ENCODE data around the gene SHD.
"Not testable (repeated sequence)": the region's sequence is repeated elsewhere in the genome, so short reads cannot be mapped to it uniquely, and the experiment has no call there.

DNA sequence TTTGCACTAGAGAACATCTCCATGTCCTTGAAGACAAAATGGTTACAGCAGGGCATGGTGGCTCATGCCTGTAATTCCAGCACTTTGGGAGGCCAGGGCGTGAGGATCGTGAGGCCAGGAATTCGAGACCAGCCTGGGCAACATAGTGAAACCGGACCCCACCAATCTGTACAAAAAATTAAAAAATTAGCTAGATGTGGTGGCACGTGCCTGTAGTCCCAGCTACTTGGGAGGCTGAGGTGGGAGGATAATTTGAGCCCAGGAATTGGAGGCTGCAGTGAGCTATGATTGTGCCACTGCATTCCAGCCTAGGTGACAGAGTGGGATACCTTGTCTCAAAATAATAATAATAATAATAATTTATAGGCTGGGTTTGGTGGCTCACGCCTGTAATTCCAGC lies 48.8 kb upstream of the SHD start:
- TF ChIP-seq EZH2 (IDR thresholded peaks at IDR 0.05; ENCODE audit: borderline replicate concordance); EZH2phosphoT487 (IDR thresholded peaks at IDR 0.05; ENCODE audit: low read depth, severe bottlenecking, unreplicated experiment): not testable (repeated sequence)
- TF ChIP-seq, protein P1, sequence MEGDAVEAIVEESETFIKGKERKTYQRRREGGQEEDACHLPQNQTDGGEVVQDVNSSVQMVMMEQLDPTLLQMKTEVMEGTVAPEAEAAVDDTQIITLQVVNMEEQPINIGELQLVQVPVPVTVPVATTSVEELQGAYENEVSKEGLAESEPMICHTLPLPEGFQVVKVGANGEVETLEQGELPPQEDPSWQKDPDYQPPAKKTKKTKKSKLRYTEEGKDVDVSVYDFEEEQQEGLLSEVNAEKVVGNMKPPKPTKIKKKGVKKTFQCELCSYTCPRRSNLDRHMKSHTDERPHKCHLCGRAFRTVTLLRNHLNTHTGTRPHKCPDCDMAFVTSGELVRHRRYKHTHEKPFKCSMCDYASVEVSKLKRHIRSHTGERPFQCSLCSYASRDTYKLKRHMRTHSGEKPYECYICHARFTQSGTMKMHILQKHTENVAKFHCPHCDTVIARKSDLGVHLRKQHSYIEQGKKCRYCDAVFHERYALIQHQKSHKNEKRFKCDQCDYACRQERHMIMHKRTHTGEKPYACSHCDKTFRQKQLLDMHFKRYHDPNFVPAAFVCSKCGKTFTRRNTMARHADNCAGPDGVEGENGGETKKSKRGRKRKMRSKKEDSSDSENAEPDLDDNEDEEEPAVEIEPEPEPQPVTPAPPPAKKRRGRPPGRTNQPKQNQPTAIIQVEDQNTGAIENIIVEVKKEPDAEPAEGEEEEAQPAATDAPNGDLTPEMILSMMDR (IDR thresholded peaks at IDR 0.05; ENCODE audit: poor library complexity) = not testable (repeated sequence)

Measured in hepatocyte (in vitro differentiated cells).